Stimulated activated CD4-positive, alpha-beta T cell treated with anti-CD3 and anti-CD28 coated beads, Interleukin-1b, Interleukin-23, amount 100 ng/mL, for 1 hour (primary cell): ENCODE results near the gene TIAM1.

ENCODE experiments used
- DNase-seq, 2 donors: peaks; one replicate each; pipeline ENCODE4 v3.0.0-alpha.2; 2020; ENCODE audit warnings: low read depth in 2 of 2

TIAM1 gene, protein sequence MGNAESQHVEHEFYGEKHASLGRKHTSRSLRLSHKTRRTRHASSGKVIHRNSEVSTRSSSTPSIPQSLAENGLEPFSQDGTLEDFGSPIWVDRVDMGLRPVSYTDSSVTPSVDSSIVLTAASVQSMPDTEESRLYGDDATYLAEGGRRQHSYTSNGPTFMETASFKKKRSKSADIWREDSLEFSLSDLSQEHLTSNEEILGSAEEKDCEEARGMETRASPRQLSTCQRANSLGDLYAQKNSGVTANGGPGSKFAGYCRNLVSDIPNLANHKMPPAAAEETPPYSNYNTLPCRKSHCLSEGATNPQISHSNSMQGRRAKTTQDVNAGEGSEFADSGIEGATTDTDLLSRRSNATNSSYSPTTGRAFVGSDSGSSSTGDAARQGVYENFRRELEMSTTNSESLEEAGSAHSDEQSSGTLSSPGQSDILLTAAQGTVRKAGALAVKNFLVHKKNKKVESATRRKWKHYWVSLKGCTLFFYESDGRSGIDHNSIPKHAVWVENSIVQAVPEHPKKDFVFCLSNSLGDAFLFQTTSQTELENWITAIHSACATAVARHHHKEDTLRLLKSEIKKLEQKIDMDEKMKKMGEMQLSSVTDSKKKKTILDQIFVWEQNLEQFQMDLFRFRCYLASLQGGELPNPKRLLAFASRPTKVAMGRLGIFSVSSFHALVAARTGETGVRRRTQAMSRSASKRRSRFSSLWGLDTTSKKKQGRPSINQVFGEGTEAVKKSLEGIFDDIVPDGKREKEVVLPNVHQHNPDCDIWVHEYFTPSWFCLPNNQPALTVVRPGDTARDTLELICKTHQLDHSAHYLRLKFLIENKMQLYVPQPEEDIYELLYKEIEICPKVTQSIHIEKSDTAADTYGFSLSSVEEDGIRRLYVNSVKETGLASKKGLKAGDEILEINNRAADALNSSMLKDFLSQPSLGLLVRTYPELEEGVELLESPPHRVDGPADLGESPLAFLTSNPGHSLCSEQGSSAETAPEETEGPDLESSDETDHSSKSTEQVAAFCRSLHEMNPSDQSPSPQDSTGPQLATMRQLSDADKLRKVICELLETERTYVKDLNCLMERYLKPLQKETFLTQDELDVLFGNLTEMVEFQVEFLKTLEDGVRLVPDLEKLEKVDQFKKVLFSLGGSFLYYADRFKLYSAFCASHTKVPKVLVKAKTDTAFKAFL (N-terminal part only)

DNA sequence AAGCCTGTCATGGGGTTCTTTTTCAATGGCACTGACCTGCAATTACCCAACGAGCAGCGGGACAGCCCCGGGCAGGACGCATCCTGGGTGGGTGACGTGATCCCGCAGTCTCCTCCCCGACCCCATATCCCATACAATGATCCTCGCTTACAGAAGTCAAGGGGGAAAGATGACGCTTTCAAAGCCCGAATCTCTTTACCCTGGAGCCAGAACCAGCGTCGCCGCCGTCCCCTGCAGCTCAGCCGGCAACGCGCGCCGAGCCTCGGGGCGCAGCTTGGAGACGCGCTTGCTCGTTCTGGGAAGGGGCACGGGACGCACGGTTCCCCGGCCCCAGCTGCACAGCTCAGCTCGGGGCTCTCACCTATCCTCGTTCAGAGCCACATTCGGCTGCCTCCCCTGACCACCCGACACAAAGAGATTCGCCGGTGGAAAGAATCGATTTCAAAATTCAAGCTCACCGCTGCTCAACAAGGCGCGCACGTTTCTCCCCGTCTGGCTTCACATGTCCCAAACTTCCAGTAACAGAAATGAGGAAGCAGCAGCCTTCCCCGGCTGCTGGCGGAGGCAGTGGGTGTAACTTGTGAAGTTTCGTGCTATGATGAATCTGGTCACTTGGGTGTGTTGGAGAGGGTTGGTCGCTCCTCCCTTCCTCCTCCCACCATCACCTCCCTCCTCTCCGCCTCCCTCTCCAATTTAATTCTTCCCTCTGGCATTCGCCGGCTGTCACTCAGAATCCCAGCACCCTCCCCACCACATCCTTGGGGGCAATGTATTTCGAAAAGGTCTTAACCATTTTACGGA lies at the start of gene TIAM1:
Gene TIAM1 (minus strand): TSS at position 582 of the 801 bp plus-strand sequence. CDS start 77,289 bp downstream, outside the sequence.
- DNase-seq, result no peak

DNA sequence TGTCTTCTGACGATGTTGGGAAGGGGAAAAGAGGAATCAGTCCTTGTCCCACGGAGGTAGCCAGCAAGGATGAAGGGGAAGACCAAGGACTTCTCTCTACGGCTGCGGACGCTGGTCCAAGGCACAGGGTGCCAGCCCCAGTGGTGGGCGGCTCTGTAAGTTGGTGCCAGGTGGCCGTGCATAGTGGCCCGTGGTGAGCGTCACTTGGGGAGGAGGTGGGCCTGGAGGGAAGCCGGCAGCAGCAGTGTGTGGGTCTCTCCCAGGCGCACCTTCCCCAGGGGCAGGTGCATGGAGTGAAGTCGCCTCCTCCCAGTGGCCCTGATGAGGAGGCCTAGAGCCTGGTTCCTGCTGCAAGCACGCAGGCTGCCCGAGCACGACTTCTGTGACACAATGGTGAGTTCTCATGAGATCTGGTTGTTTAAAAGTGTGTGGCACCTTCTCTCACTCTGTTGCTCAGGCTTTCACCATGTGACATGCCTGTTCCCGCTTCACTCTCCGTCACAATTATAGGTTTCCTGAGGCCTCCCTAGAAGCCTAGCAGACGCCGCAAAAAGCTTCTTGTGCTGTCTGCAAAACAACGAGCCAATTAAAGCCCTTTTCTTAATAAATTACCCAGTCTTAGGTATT lies 43.6 kb upstream of the TIAM1 start:
- DNase-seq, result no peak

DNA sequence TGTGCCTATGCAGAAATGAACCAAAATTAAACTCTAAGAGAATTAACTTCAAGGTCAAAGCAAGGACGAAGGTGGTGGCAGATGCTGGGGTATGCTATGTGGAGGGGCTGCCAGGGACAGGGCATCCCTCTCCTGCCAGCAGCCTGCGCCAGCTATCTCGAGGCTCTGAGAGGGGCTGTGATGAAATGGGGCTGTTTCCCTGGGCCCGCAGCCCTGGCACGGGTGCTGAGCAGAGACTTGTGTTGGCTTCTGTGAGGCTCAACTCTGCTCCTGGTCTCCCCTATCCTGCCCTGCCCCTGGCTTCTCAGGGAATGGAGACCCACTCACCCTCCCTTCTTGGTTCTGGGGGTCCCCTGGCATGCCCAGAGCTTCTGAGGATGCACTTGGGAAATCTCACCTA lies 41.9 kb upstream of the TIAM1 start:
- no peak for DNase-seq

GRCh38 chr21:31383770-31384169 lies 39.7 kb upstream of the TIAM1 start:
- no peak for DNase-seq

- DNase-seq, result no peak
Measured at GRCh38 chr21:31382060-31382459, 38.0 kb upstream of the TIAM1 start.

- no peak for DNase-seq
Measured at GRCh38 chr21:31376301-31376700, 32.2 kb upstream of the TIAM1 start.

- no peak for DNase-seq
Measured at GRCh38 chr21:31374395-31374794, 30.3 kb upstream of the TIAM1 start.

DNA sequence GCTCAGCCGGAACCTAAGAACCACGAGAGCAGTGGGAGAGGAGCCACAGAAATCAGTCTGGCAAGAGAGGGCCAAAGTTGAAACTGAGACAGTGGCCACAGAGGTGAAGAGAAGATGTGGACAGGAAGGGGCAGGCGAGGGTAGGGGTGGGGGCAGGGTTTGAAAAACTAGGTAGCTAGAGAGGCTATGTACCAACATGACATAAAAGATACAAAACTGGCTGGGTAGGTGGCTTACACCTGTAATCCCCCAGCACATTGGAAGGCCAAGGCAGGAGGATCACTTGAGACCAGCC lies 28.4 kb upstream of the TIAM1 start:
- DNase-seq, result no peak

GRCh38 chr21:31371715-31372470 lies 27.8 kb upstream of the TIAM1 start:
- DNase-seq, result no peak

- no peak for DNase-seq
Measured at GRCh38 chr21:31370893-31371544, 27.0 kb upstream of the TIAM1 start.

GRCh38 chr21:31370281-31370892 lies 26.3 kb upstream of the TIAM1 start:
- DNase-seq, result no peak

- no peak for DNase-seq
Measured at GRCh38 chr21:31368361-31368760, 24.3 kb upstream of the TIAM1 start.

DNA sequence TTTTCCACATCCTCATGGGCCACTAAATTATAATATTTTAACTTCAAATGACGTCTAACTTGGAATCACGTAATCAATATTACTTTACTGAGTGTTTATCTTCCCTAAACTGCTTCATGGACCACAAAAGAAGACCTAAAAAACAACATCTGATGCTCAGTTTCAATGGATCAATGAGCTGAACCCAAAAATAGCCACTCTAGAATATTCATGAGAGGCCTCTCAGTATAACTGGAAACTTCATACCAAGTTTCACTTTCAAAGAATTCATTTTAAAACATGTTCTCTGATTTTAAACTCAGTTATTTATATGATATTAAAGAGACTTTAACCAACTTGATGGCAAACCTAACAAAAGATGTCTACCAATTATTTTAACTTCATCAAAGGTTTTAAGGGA lies 23.7 kb upstream of the TIAM1 start:
- DNase-seq, result no peak

GRCh38 chr21:31366825-31367224 lies 22.8 kb upstream of the TIAM1 start:
- no peak for DNase-seq

DNA sequence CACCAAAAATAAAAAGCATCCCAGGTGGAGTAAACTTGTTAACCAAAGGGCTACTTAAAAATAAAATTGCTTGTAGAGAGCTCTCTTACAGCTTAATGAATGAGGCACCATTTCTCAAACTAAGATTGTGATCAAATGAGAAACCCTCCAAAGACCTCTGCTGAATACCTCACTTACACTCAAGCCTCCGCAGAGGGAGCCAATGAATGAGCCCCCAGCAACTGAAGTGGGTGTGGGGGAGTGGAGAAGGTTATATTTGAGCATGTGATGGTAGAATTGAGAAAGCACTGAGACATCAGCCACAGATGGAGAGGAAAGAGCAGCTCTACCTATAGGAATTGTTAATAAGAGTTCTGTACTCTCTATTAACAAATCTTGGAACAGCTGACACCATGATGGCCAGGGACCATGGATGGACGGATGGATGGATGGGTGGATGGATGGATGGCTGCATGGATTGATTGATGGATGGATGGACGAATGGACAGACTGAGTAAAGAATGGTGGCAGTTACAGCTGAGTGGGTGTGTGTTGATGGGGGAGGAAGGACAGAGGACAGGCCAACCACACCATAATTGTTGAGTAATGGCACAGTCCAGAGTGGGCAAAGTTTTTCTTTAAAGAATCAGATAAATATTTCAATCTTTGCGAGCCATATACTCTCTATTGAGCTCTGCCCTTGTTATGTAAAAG lies 20.3 kb upstream of the TIAM1 start:
- no peak for DNase-seq

GRCh38 chr21:31363720-31364119 lies 19.7 kb upstream of the TIAM1 start:
- DNase-seq, result no peak

DNA sequence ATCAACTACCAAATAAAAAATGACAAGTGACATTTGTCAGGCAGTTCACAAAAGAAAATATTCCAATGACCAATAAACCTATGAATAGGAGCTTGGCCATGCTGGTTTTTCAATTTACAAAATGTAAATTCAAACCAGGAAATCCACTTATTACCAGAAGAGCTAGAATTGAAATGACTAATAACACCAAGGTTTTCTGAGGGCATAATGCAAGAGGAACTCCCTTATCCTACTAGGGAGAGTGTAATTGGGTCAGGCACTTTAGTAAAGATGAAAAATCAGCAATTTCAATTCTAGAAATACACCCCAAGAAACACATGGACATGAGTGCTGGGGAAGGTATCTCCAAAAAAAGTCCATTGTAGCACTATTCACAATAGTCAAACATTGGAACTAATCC lies 16.7 kb upstream of the TIAM1 start:
- no peak for DNase-seq

DNA sequence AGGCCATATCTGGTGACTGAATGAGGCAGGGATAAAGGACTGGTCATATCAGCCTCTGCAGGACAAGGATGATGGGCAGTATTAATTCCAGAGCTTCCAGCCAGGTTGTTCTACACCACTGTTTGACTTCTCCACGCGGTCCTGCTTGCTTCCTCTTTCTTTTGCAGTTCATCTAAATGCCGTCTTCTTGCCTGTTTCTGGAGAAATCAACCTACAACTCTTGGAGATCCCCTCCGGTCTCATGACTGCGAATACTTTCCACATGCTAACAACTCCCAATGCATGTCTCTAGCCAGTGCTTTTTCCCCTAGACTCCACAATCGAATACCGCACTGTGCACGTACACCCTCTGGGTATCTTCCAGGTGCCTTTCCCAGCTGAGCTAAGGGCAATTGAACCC lies 14.1 kb upstream of the TIAM1 start:
- no peak for DNase-seq

DNA sequence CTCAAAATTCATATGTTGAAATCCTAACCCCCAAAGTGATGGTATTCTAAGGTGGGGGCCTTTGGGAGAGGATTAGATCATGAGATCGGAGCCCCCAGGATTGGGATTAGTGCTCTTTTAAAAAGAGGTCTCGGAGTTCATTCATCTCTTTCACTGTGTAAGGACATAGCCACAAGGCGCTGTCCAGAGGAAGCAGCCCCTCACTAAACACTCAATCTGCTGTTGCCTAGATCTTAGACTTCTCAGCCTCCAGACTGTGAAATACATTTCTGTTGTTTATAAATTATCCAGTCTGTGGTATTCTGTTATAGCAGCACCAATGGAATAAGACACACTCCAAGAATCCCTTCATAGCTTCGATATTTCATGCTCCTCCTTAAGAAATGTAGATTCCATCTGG lies 12.4 kb upstream of the TIAM1 start:
- no peak for DNase-seq
